Measurements from ENCODE around the gene RPS27L.

The RPS27L gene

DNA sequence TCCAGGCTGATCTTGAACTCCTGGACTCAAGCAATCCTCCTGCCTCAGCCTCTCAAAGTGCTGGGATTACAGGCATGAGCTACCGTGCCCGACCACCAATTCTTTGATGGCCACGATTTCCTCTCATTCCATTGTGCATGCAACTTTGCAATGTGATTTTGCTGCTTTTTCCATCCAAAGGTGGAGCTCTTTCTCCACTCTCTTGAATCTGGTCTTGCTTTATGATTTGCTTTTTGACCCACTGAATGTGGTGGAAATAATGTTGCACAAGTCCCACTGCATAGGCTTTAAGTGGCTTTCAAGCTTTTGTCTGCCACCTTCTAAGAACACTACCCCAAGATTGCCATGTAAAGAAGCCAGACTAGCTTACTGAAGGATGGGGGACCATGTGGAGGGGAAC, 10.6 kb downstream of the RPS27L start:
- TF ChIP-seq, protein P1, sequence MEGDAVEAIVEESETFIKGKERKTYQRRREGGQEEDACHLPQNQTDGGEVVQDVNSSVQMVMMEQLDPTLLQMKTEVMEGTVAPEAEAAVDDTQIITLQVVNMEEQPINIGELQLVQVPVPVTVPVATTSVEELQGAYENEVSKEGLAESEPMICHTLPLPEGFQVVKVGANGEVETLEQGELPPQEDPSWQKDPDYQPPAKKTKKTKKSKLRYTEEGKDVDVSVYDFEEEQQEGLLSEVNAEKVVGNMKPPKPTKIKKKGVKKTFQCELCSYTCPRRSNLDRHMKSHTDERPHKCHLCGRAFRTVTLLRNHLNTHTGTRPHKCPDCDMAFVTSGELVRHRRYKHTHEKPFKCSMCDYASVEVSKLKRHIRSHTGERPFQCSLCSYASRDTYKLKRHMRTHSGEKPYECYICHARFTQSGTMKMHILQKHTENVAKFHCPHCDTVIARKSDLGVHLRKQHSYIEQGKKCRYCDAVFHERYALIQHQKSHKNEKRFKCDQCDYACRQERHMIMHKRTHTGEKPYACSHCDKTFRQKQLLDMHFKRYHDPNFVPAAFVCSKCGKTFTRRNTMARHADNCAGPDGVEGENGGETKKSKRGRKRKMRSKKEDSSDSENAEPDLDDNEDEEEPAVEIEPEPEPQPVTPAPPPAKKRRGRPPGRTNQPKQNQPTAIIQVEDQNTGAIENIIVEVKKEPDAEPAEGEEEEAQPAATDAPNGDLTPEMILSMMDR (IDR thresholded peaks at IDR 0.05; ENCODE audit: poor library complexity, severe bottlenecking) = peak; percentile 17
- Histone ChIP-seq H3K27ac (ENCODE audit: poor library complexity, severe bottlenecking) (no peak overlapping the region), H3K4me3 (ENCODE audit: severe bottlenecking) (no peak overlapping the region), H3K9me3 (ENCODE audit: severe bottlenecking) (no peaks in the 10 kb centered on the region), H3K36me3 (ENCODE audit: low read depth) (peaks cover 11% of the 10 kb centered on the region), H3K27me3 (ENCODE audit: insufficient read depth, poor library complexity, severe bottlenecking) (no peaks in the 10 kb centered on the region), H3K4me1 (ENCODE audit: insufficient read depth, poor library complexity, severe bottlenecking) (peaks cover 7% of the 10 kb centered on the region)
- no peak for ATAC-seq (ENCODE audit: low read depth)
- no peak for DNase-seq (ENCODE audit: low spot score)

DNA sequence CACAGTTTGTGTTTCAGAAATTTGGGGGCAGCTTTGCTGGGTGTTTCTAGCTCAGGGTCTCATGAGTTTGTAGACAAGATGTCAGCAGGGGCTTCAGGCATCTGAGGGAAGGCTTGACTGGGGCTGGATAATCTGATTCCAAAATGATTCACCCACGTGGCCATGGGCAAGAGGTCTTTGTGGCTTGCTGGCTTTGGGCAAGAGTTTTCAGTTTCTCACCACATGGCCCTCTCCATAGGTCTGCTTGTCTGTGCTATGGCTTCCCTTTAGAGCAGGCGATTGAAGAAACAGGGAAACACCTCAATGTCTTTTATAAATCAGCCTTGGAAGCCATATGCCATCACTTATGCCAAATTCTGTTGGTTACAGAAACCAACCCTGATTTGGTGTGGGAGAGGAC, 11.9 kb downstream of the RPS27L start:
- DNase-seq (ENCODE audit: low spot score) = no peak
- H3K9me3 ChIP-seq (ENCODE audit: severe bottlenecking) = no peaks in the 10 kb centered on the region
- no peaks in the 10 kb centered on the region for H3K27me3 ChIP-seq (ENCODE audit: insufficient read depth, poor library complexity, severe bottlenecking)
- H3K4me1 ChIP-seq (ENCODE audit: insufficient read depth, poor library complexity, severe bottlenecking) = peaks cover 4% of the 10 kb centered on the region
- TF ChIP-seq, protein P1 (IDR thresholded peaks at IDR 0.05; ENCODE audit: poor library complexity, severe bottlenecking) = no peak
- H3K27ac ChIP-seq (ENCODE audit: poor library complexity, severe bottlenecking) = no peak overlapping the region
- H3K4me3 ChIP-seq (ENCODE audit: severe bottlenecking) = no peak overlapping the region
- ATAC-seq (ENCODE audit: low read depth) = no peak
- H3K36me3 ChIP-seq (ENCODE audit: low read depth) = peaks cover 11% of the 10 kb centered on the region

DNA sequence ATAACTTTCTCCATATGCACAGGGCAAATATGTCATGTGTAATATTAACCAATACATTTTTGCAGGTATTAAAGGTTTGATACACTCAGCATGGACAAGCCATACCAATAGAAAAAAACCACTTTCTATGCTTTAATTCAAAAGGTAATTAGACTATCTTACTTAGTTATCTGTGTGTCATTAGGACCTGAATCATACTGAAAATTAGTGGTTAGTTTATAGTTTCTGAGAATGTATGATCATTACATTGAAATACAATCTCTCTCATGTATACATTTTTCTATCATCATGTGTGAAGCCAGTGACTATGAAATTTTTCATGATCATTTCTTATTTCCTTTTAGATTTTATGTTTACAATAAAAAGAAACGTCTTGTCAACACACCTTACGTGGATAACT, 16.3 kb downstream of the RPS27L start:
- Histone ChIP-seq H3K36me3 (ENCODE audit: low read depth) (no peaks in the 10 kb centered on the region), H3K27me3 (ENCODE audit: insufficient read depth, poor library complexity, severe bottlenecking) (no peaks in the 10 kb centered on the region), H3K4me3 (ENCODE audit: severe bottlenecking) (no peak overlapping the region), H3K27ac (ENCODE audit: poor library complexity, severe bottlenecking) (no peak overlapping the region), H3K4me1 (ENCODE audit: insufficient read depth, poor library complexity, severe bottlenecking) (peaks cover 7% of the 10 kb centered on the region), H3K9me3 (ENCODE audit: severe bottlenecking) (no peaks in the 10 kb centered on the region)
- DNase-seq (ENCODE audit: low spot score) = no peak
- TF ChIP-seq, protein P1 (IDR thresholded peaks at IDR 0.05; ENCODE audit: poor library complexity, severe bottlenecking) = no peak
- no peak for ATAC-seq (ENCODE audit: low read depth)

DNA sequence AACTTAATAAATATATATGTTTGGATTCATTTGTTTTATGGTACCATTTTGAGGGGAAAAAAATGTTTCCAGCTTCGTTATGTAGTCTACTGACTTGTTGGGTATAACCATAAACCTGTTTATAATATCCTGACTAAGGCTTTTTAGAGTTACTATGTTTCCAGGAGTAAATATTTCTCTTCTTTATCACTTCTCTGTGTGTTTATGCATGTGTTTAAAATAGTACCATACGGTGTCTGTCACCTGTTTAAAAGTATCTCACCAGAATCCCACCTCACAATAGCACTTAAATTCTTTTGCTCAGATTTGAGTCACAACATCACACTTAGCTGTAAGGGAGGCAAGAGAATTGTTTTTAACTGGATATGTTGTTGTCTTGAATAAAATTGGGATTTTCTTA, 20.5 kb downstream of the RPS27L start:
- Histone ChIP-seq H3K27me3 (ENCODE audit: insufficient read depth, poor library complexity, severe bottlenecking) (no peaks in the 10 kb centered on the region), H3K4me1 (ENCODE audit: insufficient read depth, poor library complexity, severe bottlenecking) (peaks cover 26% of the 10 kb centered on the region), H3K36me3 (ENCODE audit: low read depth) (no peaks in the 10 kb centered on the region; the same call in 1 of the 2 replicates), H3K9me3 (ENCODE audit: severe bottlenecking) (no peaks in the 10 kb centered on the region), H3K4me3 (ENCODE audit: severe bottlenecking) (no peak overlapping the region), H3K27ac (ENCODE audit: poor library complexity, severe bottlenecking) (peak overlapping the region; percentile 86)
- ATAC-seq (ENCODE audit: low read depth) = no peak
- no peak for DNase-seq (ENCODE audit: low spot score)
- TF ChIP-seq, protein P1 (IDR thresholded peaks at IDR 0.05; ENCODE audit: poor library complexity, severe bottlenecking) = no peak

DNA sequence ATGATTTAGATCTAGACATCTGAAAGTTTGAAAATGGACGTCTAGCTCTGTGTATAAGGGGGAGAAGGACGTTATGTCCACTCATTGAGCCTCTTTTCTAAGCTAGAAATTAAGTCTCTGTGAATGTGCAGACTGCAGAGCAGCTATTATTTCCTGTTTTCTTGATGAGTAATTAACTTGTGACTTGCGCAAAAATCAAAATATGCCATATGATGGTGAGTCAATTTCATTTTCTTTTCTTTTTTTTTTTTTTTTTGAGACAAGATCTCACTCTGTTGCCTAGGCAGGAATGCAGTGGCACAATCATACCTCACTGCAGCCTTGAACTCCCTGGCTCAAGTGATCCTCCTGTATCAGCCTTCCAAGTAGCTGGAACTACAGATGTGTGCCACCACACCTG, 21.5 kb downstream of the RPS27L start:
- H3K27me3 ChIP-seq (ENCODE audit: insufficient read depth, poor library complexity, severe bottlenecking) = no peaks in the 10 kb centered on the region
- peak; percentile 83 for ATAC-seq (ENCODE audit: low read depth)
- TF ChIP-seq, protein P1 (IDR thresholded peaks at IDR 0.05; ENCODE audit: poor library complexity, severe bottlenecking) = no peak
- no peak for DNase-seq (ENCODE audit: low spot score)
- peak overlapping the region; percentile 86 for H3K27ac ChIP-seq (ENCODE audit: poor library complexity, severe bottlenecking)
- peaks cover 26% of the 10 kb centered on the region for H3K4me1 ChIP-seq (ENCODE audit: insufficient read depth, poor library complexity, severe bottlenecking)
- H3K4me3 ChIP-seq (ENCODE audit: severe bottlenecking) = no peak overlapping the region
- H3K9me3 ChIP-seq (ENCODE audit: severe bottlenecking) = no peaks in the 10 kb centered on the region
- H3K36me3 ChIP-seq (ENCODE audit: low read depth) = peaks cover 8% of the 10 kb centered on the region; the same call in 1 of the 2 replicates

Data from RWPE2 (cell line).